ENCODE results near the gene GSTO2.

- TF ChIP-seq CTCF (IDR thresholded peaks at IDR 0.05) (no peak), EP300 (IDR thresholded peaks at IDR 0.05; ENCODE audit: low read depth) (no peak)
These were observed 31.2 kb downstream of the GSTO2 start for GRCh38 chr10:104300002-104300735.

Measured in transverse colon (tissue), 3 donors.